ENCODE measurements around the gene LRRN2.
"Not testable (repeated sequence)": the region's sequence is repeated elsewhere in the genome, so short reads cannot be mapped to it uniquely, and the experiment has no call there.

Gene LRRN2

DNA sequence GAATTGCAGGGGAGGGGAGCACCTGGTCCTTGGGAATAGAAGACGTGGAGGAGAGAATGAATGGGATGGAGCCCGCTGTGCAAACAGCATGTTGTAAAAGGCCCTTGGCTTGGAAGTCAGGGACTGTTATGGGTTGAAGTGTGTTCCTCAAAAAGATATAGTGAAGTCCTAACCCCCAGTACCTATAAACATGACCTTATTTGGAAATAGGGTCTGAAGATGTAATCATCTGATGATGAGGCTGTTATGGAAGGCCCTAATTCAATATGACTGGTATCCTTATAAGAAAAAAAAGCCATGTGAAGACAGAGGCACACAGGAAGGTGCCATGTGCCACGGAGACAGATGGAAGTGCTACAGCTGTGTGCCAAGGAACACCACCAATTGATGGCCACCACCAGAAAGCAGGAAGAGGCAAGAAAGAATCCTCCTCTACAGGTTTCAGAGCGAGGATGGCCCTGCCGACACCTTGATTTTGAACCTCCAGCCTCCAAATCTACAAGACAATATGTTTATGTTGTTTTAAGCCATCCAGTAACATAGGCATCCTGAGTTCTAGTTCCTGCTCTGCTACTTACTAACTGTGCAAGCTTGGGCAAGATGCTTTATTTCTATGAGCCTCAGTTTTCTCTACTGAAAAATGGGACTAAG, 51.2 kb downstream of the LRRN2 start:
- TF ChIP-seq, protein P1, sequence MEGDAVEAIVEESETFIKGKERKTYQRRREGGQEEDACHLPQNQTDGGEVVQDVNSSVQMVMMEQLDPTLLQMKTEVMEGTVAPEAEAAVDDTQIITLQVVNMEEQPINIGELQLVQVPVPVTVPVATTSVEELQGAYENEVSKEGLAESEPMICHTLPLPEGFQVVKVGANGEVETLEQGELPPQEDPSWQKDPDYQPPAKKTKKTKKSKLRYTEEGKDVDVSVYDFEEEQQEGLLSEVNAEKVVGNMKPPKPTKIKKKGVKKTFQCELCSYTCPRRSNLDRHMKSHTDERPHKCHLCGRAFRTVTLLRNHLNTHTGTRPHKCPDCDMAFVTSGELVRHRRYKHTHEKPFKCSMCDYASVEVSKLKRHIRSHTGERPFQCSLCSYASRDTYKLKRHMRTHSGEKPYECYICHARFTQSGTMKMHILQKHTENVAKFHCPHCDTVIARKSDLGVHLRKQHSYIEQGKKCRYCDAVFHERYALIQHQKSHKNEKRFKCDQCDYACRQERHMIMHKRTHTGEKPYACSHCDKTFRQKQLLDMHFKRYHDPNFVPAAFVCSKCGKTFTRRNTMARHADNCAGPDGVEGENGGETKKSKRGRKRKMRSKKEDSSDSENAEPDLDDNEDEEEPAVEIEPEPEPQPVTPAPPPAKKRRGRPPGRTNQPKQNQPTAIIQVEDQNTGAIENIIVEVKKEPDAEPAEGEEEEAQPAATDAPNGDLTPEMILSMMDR (IDR thresholded peaks at IDR 0.05; ENCODE audit: low read depth, low read length, missing control alignments): no peak
- H3K4me3 ChIP-seq (ENCODE audit: low read depth, low read length): no peak overlapping the region
- no peak for DNase-seq (ENCODE audit: low read depth)

DNA sequence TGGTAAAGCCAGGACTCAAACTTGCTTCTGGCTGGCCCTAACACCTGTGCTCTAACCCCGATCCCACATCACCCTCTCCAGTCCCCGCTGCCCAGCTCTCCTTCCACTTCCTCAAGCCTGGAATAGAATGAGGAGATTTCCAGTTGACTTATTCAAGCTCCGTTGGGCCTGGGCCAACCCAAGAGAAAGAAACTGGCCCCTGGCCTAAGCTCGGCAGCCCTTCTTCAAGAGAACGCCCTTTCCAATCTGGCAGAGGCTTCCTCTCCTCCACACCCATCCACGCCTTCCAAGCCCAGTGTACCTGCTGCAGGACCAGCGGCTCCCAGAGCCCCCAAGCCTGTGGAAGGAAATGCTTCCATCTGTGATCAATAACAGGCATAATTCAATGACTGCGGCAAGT, 51.9 kb downstream of the LRRN2 start:
- no peak overlapping the region for H3K4me3 ChIP-seq (ENCODE audit: low read depth, low read length)
- TF ChIP-seq, protein P1 (IDR thresholded peaks at IDR 0.05; ENCODE audit: low read depth, low read length, missing control alignments): no peak
- DNase-seq (ENCODE audit: low read depth): no peak

DNA sequence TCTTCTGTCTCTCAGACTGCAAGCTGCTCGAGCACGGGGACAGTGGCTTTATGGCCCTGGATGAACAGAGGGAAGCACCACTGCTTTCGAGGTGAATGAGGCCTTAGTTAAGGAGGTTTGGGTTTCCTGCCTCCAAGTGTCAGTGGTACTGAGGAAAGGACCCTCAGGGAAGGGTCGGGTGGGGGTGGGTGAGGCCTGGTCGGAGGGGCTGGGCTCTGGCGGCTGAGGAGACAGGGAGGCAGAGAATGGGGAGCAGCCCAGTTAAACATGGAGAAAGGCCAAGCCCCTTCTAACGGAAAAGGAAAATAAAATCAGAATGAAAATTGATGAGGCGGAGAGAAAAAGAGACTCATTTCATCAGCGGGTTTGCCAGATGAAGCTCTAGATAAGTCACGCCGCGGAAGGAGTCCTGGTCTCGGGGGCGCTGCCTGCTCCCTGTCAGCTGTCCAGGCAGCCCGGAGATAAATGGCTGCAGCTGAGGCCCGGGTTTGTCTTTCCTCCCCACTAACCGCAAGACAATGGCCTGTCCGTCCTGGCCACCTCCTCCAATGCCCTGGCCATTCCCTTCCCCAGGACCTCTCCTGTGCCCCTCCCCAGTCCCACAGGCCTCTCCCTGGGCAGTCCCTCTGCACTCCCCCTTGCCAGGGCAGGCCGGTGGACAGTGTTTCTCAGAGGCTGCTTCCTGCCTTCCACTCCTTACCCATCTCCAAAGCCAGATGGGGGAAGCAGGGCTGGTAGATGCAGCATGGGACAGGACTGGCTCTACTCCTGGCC, 55.2 kb downstream of the LRRN2 start:
- DNase-seq (ENCODE audit: low read depth): no peak
- no peak overlapping the region for H3K4me3 ChIP-seq (ENCODE audit: low read depth, low read length)
- TF ChIP-seq, protein P1 (IDR thresholded peaks at IDR 0.05; ENCODE audit: low read depth, low read length, missing control alignments): no peak

DNA sequence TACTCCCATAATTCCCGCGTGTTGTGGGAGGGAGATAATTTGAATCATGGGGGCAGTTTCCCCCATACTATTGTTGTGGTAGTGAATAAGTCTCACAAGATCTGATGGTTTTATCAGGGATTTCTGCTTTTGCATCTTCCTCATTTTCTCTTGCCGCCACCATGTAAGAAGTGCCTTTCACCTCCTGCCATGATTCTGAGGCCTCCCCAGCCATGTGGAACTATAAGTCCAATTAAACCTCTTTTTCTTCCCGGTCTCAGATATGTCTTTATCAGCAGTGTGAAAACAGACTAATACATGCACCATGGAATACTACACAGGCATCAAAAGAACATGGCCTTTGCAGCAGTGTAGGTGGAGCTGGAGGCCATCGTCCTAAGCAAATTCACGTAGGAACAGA, 56.1 kb downstream of the LRRN2 start:
- not testable (repeated sequence) for DNase-seq (ENCODE audit: low read depth); H3K4me3 ChIP-seq (ENCODE audit: low read depth, low read length)

DNA sequence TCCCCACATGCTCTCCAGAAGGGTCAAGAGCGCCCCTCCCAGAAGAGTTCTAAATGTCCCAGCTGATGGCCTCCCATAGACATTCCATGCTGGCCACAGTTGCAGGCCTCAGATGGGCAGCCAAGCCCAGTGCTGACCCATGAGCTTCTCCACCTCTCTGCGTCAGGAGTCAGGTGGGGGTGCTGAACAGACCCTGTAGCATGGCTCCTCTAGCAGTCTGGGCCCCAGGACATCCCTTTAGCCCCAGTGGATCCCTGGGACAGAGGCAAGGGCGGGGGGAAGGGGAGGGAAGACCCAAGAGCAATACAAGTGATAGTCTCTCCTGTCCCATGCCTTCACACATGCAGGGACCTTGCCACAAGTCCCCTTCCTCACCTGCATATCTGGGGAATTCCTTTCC, 56.7 kb downstream of the LRRN2 start:
- TF ChIP-seq, protein P1 (IDR thresholded peaks at IDR 0.05; ENCODE audit: low read depth, low read length, missing control alignments): no peak
- DNase-seq (ENCODE audit: low read depth): no peak
- no peak overlapping the region for H3K4me3 ChIP-seq (ENCODE audit: low read depth, low read length)

DNA sequence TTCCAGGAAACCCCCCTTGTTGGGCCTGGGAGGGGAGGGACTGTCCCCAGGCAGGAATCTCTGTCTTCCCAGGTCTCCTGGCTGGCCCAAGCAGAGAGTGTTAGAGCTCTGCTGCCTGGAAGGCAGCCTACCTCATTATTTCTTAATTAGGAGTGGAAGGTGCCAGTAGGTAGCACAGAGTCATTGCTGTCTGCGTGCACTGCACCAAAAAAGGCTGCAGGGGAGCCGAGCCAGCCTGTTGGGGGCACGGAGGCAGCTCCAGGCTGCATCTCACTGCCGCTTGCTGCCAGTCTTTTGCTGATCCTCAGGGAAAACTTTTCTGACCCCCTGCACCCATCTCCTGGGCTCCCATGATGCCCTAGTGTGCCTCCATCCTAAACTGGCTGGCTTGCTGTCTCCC, 58.1 kb downstream of the LRRN2 start:
- H3K4me3 ChIP-seq (ENCODE audit: low read depth, low read length): no peak overlapping the region
- no peak for DNase-seq (ENCODE audit: low read depth)
- TF ChIP-seq, protein P1 (IDR thresholded peaks at IDR 0.05; ENCODE audit: low read depth, low read length, missing control alignments): no peak

DNA sequence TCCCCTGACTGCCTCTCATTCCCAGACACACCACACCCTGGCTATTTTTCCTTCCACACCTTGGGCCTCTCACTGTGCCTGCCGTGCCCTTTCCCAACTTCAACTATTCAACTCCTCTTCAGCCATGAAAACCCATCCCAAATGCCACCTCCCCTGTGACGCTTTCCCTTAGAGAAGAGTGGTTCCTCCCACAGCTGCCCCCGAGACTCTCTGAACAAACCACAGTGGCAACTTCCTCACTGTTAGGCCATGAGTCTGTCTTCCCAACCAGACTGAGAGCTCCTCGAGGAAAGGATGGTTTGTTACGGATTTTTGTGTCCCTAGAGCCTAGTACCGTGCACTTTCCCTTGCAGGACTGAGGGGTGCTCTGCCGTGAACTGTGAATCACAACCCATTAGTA, 59.2 kb downstream of the LRRN2 start:
- TF ChIP-seq, protein P1 (IDR thresholded peaks at IDR 0.05; ENCODE audit: low read depth, low read length, missing control alignments): no peak
- H3K4me3 ChIP-seq (ENCODE audit: low read depth, low read length): no peak overlapping the region
- no peak for DNase-seq (ENCODE audit: low read depth)
